GM12801 (cell line): ENCODE results near the gene ROR2.

Experiments
- CTCF ChIP-seq: IDR thresholded peaks from one replicate; pipeline ENCODE4 v1.5.1; 2011; ENCODE audit warnings: control low read depth; ENCODE audit not compliant: insufficient read length; ENCODE audit errors: extremely low read depth

Gene ROR2

GRCh38 chr9:91787931-91788330 is 162.1 kb downstream of the ROR2 start:
- no peak for TF ChIP-seq CTCF

GRCh38 chr9:91786132-91786896 is 163.7 kb downstream of the ROR2 start:
- no peak for TF ChIP-seq CTCF

- no peak for TF ChIP-seq CTCF
Observed at GRCh38 chr9:91785447-91785842, 164.6 kb downstream of the ROR2 start.

GRCh38 chr9:91784673-91785446 is 165.2 kb downstream of the ROR2 start:
- TF ChIP-seq CTCF = no peak

GRCh38 chr9:91783876-91784672 is 166.0 kb downstream of the ROR2 start:
- TF ChIP-seq CTCF = no peak

- TF ChIP-seq CTCF = no peak
Observed at GRCh38 chr9:91783411-91783810, 166.6 kb downstream of the ROR2 start.

- TF ChIP-seq CTCF = no peak
Observed at GRCh38 chr9:91782708-91783214, 167.3 kb downstream of the ROR2 start.
